Sigmoid colon (tissue), 4 donors: ENCODE data around the gene FIGNL2.

Source experiments
- CTCF ChIP-seq, 4 experiments: fragments of 450-650 bp in 3 of 4; fragments of 200-600 bp in 1 of 4; IDR thresholded peaks; one replicate each; pipeline ENCODE4 v1.5.1; 2016 to 2019; ENCODE audit warnings: antibody characterized with exemption in 4 of 4, mild to moderate bottlenecking in 3 of 4, moderate library complexity in 2 of 4
- POLR2A ChIP-seq, 2 donors: fragments of 450-650 bp; IDR thresholded peaks; one replicate each; pipeline ENCODE4 v1.6.1; 2016; ENCODE audit warnings: antibody characterized with exemption in 2 of 2, mild to moderate bottlenecking in 2 of 2, moderate library complexity in 2 of 2
- POLR2AphosphoS5 ChIP-seq, 4 donors: sonication (generic); formaldehyde crosslinking; IDR thresholded peaks; one replicate each; pipeline ENCODE4 v1.6.1; 2017; ENCODE audit warnings: antibody characterized with exemption in 4 of 4

- TF ChIP-seq POLR2A (IDR thresholded peaks at IDR 0.05), result no peak
- TF ChIP-seq POLR2AphosphoS5 (IDR thresholded peaks at IDR 0.05), result no peak
- no peak for TF ChIP-seq CTCF (IDR thresholded peaks at IDR 0.05)
These were observed 48.7 kb upstream of the FIGNL2 start for GRCh38 chr12:51897181-51897580.
